ENCODE results near the gene AQP6. TPM values are rescaled to one million over a fixed set of nuclear protein-coding genes. Genes with fewer than 3 reads are reported as not detected.

Gene AQP6
- polyA plus RNA-seq, 1 of the 3 experiments (the other 2 are of a cell fraction), result 0.10 TPM

- H3K4me1 ChIP-seq (ENCODE audit: control insufficient read depth in 1 of 2, insufficient read depth in 2 of 2, low read depth in 1 of 2, low read length in 1 of 2), result peaks cover 0 to 4% of the 10 kb centered on the region in 2 experiments; a peak in 1 of 4 replicates
- no peaks in the 10 kb centered on the region for H3K9me3 ChIP-seq
- TF ChIP-seq TEAD4 (IDR thresholded peaks at IDR 0.05; ENCODE audit: borderline replicate concordance, insufficient read depth) (no peak), GATA2 (CRISPR knock-in tag; IDR thresholded peaks at IDR 0.05) (no peak), RFX5 (IDR thresholded peaks at IDR 0.05; ENCODE audit: low read length) (no peak), CTCF (IDR thresholded peaks at IDR 0.05) (no peak), TAF1 (IDR thresholded peaks at IDR 0.05; ENCODE audit: borderline replicate concordance, low read depth, low read length) (no peak), GABPA (IDR thresholded peaks at IDR 0.05; ENCODE audit: low read depth) (no peak), CHD2 (IDR thresholded peaks at IDR 0.05; ENCODE audit: low read length, partially characterized antibody) (no peak), NRF1 (IDR thresholded peaks at IDR 0.05; ENCODE audit: low read depth, low read length) (no peak), PBX3 (IDR thresholded peaks at IDR 0.05) (no peak), POLR2AphosphoS5 (IDR thresholded peaks at IDR 0.05; ENCODE audit: low read depth, low read length) (no peak), JUND (IDR thresholded peaks at IDR 0.05) (no peak), MXI1 (IDR thresholded peaks at IDR 0.05; ENCODE audit: low read depth, low read length) (no peak), SIN3A (IDR thresholded peaks at IDR 0.05; ENCODE audit: borderline replicate concordance, low read depth, low read length) (no peak), FOXJ3 (CRISPR knock-in tag; IDR thresholded peaks at IDR 0.05) (no peak), SMC3 (IDR thresholded peaks at IDR 0.05; ENCODE audit: low read depth, low read length) (no peak), TCF12 (IDR thresholded peaks at IDR 0.05) (no peak), ELF1 (IDR thresholded peaks at IDR 0.05) (no peak)
- TF ChIP-seq, protein P1, sequence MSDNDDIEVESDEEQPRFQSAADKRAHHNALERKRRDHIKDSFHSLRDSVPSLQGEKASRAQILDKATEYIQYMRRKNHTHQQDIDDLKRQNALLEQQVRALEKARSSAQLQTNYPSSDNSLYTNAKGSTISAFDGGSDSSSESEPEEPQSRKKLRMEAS (IDR thresholded peaks at IDR 0.05; ENCODE audit: low read depth), result no peak
- TF ChIP-seq, protein P2, sequence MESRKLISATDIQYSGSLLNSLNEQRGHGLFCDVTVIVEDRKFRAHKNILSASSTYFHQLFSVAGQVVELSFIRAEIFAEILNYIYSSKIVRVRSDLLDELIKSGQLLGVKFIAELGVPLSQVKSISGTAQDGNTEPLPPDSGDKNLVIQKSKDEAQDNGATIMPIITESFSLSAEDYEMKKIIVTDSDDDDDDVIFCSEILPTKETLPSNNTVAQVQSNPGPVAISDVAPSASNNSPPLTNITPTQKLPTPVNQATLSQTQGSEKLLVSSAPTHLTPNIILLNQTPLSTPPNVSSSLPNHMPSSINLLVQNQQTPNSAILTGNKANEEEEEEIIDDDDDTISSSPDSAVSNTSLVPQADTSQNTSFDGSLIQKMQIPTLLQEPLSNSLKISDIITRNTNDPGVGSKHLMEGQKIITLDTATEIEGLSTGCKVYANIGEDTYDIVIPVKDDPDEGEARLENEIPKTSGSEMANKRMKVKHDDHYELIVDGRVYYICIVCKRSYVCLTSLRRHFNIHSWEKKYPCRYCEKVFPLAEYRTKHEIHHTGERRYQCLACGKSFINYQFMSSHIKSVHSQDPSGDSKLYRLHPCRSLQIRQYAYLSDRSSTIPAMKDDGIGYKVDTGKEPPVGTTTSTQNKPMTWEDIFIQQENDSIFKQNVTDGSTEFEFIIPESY (IDR thresholded peaks at IDR 0.05; ENCODE audit: borderline replicate concordance, low read depth), result no peak
- no peaks in the 10 kb centered on the region for H3F3A ChIP-seq (replicated peaks; ENCODE audit: insufficient read depth)
- CTCF ChIA-PET, result interaction anchor here (0.6 to 3.5 kb wide), 9 partner anchors 11 to 127 kb away, joined by 3 to 28 read pairs (median 5); partner anchors contain the start of gene FAIM2
- no peaks in the 10 kb centered on the region for H3K79me2 ChIP-seq (ENCODE audit: insufficient read depth)
- H2AFZ ChIP-seq (ENCODE audit: low read depth), result no peak overlapping the region
- H3K36me3 ChIP-seq (replicated peaks in 1 of 2; ENCODE audit: control insufficient read depth in 1 of 2, insufficient read depth in 2 of 2, low read length in 1 of 2), result no peaks in the 10 kb centered on the region
- POLR2A ChIA-PET, result no interaction called here
- H3K27ac ChIP-seq (ENCODE audit: low read depth in 2 of 2, low read length in 1 of 2), result no peak overlapping the region
- no peak overlapping the region for H3K9ac ChIP-seq
- H3K27me3 ChIP-seq (ENCODE audit: insufficient read depth), result no peaks in the 10 kb centered on the region
- WGBS (ENCODE audit: low lambda C conversion rate), result 71% methylated on average over 1 of the region's 1 CpG
- H3K4me2 ChIP-seq, result no peak overlapping the region
- no peaks in the 10 kb centered on the region for H3K9me2 ChIP-seq
- no peak overlapping the region for H3K4me3 ChIP-seq (ENCODE audit: low read depth in 2 of 2, low read length in 1 of 2)
- DNase-seq, result no peak
- no peaks in the 10 kb centered on the region for H4K20me1 ChIP-seq (ENCODE audit: insufficient read depth)
Observed at GRCh38 chr12:49943625-49943960, 29.2 kb upstream of the AQP6 start.

Data from SK-N-SH (cell line).